Brain microvascular endothelial cell (primary cell): Measurements from ENCODE around the gene PTPN3.
A peak's percentile ranks its signal among the peaks of the same experiment; 100 is the strongest.
"Not testable (repeated sequence)": the region's sequence is repeated elsewhere in the genome, so short reads cannot be mapped to it uniquely, and the experiment has no call there.

Source experiments
- DNase-seq: peaks from one replicate; pipeline ENCODE4 v3.0.0-alpha.2; 2020
- H3K27ac ChIP-seq: fragments of 250-450 bp; sonication (Bioruptor Pico); 2 replicates; pipeline ENCODE4 v1.5.1; 2020; ENCODE audit warnings: mild to moderate bottlenecking, moderate library complexity
- H3K27me3 ChIP-seq: fragments of 250-450 bp; sonication (Bioruptor Pico); replicated peaks from 2 replicates; pipeline ENCODE4 v1.5.1; 2020; ENCODE audit warnings: mild to moderate bottlenecking
- H3K36me3 ChIP-seq: fragments of 250-450 bp; sonication (Bioruptor Pico); replicated peaks from 2 replicates; pipeline ENCODE4 v1.5.1; 2020; ENCODE audit warnings: mild to moderate bottlenecking
- H3K4me3 ChIP-seq: 2 replicates; pipeline ENCODE4 v1.5.1; 2011; ENCODE audit warnings: low read depth, mild to moderate bottlenecking, control low read depth, low read length, moderate library complexity
- CTCF ChIP-seq: IDR thresholded peaks from 2 replicates; pipeline ENCODE4 v1.5.1; 2011; ENCODE audit warnings: low read depth, mild to moderate bottlenecking, moderate library complexity, low read length, control low read depth, inconsistent platforms; ENCODE audit errors: missing control alignments
- in situ Hi-C: cut with HindIII; loops from 2 replicates; pipeline ENCODE4 v1.10.0; 2017; ENCODE audit warnings: low sequenced_read_pairs, low pct_ligation_motif_present

PTPN3 gene

GRCh38 chr9:109535365-109535764 is 37.3 kb upstream of the PTPN3 start:
- H3K27me3 ChIP-seq: peaks cover 2% of the 10 kb centered on the region
- in situ Hi-C loops: no loop called here
- no peak for DNase-seq
- no peak overlapping the region for H3K27ac ChIP-seq
- no peak for TF ChIP-seq CTCF
- no peaks in the 10 kb centered on the region for H3K36me3 ChIP-seq
- no peak overlapping the region for H3K4me3 ChIP-seq

- in situ Hi-C loops: no loop called here
- Histone ChIP-seq H3K27me3 (peaks cover 2% of the 10 kb centered on the region), H3K4me3 (no peak overlapping the region), H3K36me3 (no peaks in the 10 kb centered on the region), H3K27ac (no peak overlapping the region)
- DNase-seq: no peak
- TF ChIP-seq CTCF: no peak
Observed at GRCh38 chr9:109534151-109534550, 36.0 kb upstream of the PTPN3 start.

- H3K27ac ChIP-seq, DNase-seq, H3K27me3 ChIP-seq, H3K36me3 ChIP-seq, H3K4me3 ChIP-seq, in situ Hi-C loops: not testable (repeated sequence)
Observed at GRCh38 chr9:109532652-109533051, 34.5 kb upstream of the PTPN3 start.

- Histone ChIP-seq H3K36me3 (no peaks in the 10 kb centered on the region), H3K4me3 (no peak overlapping the region), H3K27ac (no peak overlapping the region), H3K27me3 (no peaks in the 10 kb centered on the region)
- TF ChIP-seq CTCF: no peak
- in situ Hi-C loops: no loop called here
- no peak for DNase-seq
Observed at GRCh38 chr9:109522106-109522505, 24.0 kb upstream of the PTPN3 start.

- peak; percentile 93 for TF ChIP-seq CTCF
- Histone ChIP-seq H3K4me3 (no peak overlapping the region), H3K27me3 (no peaks in the 10 kb centered on the region), H3K36me3 (no peaks in the 10 kb centered on the region), H3K27ac (no peak overlapping the region)
- in situ Hi-C loops: no loop called here
- peak; percentile 81 for DNase-seq
Observed at GRCh38 chr9:109520475-109521132, 22.5 kb upstream of the PTPN3 start.

- no peak for DNase-seq
- no peak overlapping the region for H3K4me3 ChIP-seq
- H3K27me3 ChIP-seq: no peaks in the 10 kb centered on the region
- no peaks in the 10 kb centered on the region for H3K36me3 ChIP-seq
- in situ Hi-C loops: no loop called here
- H3K27ac ChIP-seq: no peak overlapping the region
- TF ChIP-seq CTCF: no peak
Observed at GRCh38 chr9:109519366-109519765, 21.3 kb upstream of the PTPN3 start.
